GM18861 (cell line): ENCODE measurements around the gene KCNMA1.

ENCODE experiments used
- ATAC-seq: cut with Tn5 transposase; IDR thresholded peaks from one replicate; pipeline ENCODE4 v1.9.1; 2021; ENCODE audit not compliant: unreplicated experiment

The KCNMA1 gene

DNA sequence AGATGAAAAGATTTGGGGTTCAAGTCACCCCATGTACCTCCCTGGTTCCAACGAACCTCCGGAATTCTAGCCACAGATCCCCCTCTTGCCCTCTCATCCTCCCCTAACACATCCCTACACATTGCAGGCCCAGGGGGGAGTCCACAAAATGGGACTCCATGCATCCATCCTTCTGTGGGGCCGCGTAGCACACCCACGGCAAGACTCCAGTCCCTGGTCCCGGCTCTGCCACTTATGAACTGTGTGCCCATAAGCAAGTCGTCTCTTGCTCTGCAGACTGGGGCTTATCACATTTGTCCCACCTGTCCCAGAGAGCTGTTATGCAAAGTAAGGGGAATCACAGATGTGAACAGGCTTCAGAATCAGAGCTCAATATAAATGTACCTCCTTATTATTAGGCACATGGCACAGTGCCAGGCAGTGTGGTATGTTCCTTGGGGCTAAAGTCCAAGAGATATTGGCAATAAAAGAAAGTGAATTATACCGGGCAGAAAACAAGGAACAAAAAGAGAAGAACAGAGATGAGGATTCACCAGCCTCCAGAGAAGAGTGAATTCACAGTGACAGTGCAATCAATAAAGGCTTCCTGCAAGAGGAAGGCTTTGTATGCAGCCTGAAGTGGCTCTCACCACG lies 73.9 kb downstream of the KCNMA1 start:
- ATAC-seq: no peak

DNA sequence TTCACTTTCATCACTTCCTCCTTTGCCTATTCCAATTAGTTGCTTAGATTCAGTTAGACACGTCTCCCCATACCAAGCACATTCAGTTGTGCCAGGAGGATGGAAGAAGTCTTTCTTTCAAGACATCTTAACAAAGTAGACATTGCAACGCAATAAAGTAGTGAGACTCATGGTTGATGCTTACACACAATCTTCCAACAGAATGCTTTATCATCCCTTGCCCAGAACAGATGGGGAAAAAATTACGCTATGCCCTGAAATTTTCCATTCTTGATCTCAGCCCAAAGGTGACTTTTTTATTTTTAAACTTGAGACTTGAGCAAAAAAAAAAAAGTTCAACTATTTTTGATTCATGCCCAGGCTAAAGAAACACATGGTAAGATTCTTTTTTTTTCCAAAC lies 74.9 kb downstream of the KCNMA1 start:
- no peak for ATAC-seq

DNA sequence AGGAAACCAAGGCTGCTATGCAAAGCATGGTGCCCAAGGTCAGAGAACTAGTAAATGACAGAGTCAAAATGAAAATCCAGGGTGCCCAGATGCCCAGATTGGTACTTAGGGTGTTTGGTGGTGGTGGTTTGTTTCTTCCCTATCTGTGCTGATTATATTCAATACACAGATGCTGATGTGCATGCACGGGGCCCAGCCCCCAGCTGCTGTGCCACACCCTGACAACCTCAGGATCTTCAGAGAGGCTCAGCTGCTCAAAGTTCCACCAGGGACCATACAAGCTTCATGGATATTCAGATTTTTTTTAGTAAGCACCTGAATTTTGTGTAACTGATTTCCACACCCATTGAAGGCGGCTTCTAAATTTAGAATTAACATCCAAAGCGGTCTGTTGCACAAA lies 75.6 kb downstream of the KCNMA1 start:
- ATAC-seq: no peak

DNA sequence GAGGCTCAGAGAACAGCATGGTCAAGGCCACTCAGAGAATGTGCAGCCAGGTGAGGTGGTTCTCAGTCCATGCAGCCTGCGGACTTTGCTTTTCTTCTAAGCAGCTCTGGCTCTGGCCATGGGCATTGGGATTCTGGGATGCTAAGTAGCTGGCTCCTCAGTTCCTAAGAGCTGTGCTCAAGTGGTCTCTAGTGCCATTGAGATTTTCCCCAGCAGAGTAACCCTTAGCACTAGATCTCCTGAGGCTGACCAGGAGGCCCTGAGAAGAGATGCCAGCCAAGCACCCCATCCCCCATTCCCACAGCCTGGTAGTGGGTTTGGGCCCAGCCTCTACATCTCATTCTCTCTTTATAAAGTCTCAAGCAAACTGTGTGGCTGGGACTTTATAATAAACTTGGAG lies 77.1 kb downstream of the KCNMA1 start:
- no peak for ATAC-seq

- ATAC-seq: no peak
Observed at GRCh38 chr10:77560052-77560451, 77.6 kb downstream of the KCNMA1 start.

DNA sequence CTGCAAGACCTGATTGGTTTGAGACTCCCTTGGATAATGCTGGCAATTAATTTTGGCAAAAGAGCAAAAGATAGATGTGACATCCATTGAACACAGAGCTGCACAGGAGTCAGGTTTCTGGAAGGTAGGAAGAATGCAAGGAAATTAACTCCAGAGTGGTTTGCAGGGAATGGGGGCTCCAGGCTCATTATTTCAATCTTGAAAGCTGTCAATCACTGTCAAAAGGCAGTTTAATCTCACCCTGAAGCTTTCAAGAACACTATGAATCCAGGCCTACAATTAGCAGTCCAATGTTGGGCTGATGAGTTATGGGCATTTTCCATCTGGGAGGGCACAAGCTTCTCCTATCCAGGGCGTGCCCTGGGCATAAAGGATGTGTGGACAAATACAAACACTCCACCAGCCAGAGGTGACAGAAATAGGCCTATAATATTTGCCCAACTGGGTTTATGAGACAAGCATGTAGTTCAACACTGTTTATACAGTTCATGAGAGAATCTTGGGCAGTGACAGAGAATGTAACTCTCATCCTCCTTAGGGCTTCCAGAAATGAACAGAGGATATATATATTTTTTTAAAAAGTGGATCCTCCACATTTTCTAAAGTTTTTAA lies 80.5 kb downstream of the KCNMA1 start:
- no peak for ATAC-seq

DNA sequence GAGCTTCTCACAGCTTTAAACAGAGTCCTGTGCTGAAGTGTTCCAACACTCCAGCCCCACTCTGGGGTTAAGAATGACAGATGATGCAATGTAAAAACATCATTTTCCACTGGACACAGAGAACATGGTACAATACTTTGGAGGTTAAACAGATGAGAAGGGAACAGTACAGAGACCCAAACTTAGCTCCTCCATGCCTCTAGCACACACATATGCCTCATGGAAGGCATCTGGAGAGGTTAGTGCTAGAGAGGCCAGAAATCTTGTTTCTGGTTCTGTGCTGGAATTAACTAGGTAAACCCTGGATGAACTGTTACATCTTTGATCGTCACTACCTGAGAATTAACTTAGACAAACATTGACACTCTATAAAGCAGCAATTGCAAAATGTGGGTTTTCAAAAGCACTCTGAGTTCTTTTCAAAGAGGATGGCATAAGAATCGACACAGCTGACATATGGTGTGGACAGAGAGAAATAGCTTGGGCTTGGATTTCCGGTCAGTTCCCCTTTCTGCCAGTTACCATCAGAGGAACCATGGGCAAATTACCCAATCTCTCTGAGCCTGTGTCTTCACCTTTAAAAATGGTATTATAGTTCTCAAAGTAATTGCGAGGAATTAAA lies 81.9 kb downstream of the KCNMA1 start:
- ATAC-seq: no peak

- no peak for ATAC-seq
Observed at GRCh38 chr10:77554996-77555397, 82.6 kb downstream of the KCNMA1 start.

- no peak for ATAC-seq
Observed at GRCh38 chr10:77553966-77554365, 83.6 kb downstream of the KCNMA1 start.

DNA sequence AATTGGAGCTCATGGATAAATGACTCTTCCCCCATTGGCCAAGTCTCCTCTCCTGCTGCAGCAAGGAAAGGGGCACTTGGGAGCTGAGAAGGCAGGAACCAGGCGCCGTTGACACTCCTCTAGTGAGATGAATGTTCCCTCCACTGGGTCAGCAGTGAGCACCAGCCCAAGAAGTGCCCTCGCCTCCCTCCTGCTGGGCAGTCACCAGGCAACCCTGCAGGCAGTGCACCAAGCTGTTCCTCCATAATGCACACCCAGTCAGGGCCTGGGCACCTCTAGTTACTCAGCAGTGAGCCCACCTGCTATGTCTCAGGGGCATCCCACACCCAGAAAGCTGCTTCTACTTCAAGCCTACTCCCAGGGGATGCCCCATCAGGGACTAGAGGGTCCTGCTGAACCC lies 84.3 kb downstream of the KCNMA1 start:
- ATAC-seq: no peak

- no peak for ATAC-seq
Observed at GRCh38 chr10:77552252-77552651, 85.4 kb downstream of the KCNMA1 start.

GRCh38 chr10:77550378-77550777 lies 87.2 kb downstream of the KCNMA1 start:
- no peak for ATAC-seq

DNA sequence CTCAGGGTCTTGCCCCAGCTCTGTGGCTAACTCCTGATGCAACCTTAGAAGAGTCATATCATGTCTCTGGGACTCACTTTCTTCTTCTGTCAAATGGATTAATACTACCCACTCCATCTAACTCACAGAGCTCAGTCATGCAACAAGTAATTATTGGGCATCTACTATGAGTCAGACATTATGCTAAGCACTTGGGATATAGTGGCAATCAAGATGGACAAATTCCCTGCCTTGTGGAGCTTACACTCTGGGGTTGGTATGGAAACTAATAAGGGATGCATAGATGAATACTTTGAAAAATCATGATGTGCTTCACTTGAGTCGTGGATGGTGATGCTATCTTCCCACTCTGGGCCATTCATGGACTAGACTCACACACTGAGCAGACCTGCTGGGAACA lies 88.9 kb downstream of the KCNMA1 start:
- ATAC-seq: no peak

DNA sequence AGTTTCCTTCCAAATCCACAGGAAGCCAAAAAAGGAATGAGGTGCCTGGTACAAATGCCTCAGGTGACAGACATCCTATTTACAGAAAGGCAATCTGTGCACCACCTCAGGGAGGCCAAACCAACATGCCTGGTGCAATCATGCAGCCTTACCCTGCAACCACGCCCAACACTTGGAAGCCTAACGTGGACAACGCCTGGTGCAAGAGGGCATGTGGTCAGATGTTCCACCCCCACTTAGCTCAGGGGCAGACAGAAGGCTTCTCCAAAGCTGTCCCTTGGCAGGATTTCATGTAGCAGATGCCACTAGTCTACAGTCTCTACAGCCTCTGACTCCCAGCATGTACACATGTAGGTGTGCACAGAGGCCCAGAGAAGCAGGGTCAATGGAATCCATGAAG lies 89.5 kb downstream of the KCNMA1 start:
- ATAC-seq: no peak

DNA sequence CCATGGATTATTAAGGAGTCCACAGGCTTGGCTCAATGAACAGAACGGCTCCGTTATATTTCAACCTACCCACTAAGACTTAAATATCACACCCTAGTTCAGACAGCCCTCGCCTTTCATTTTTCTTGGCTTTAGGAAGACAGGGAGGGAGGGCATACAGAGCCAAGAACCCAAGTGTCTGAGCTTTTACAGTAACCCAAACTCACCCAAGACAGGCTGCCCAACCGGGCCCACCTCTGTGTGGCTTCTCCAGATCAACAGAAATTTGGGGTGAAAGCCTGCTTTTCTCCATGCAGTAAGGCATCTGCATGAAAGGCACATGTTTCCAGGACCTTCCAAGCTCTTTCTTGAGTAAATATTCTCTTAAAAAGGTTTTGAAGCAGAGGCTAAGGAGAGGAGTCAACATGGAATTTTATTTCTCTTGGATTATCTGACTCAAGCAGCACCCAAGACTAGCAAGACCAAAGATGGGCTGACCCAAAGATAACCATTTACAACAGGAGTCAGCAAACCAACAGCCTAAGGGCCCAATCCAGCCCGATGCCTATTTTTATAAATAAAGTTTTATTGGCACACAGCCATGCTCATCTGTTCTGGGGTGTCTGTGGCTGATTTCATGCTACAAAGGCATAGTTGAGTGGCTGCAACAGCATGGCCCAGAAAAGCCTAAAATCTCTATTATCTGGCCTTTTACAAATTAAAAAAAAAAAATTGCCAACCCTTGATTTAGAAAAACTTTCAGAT lies 90.1 kb downstream of the KCNMA1 start:
- no peak for ATAC-seq

DNA sequence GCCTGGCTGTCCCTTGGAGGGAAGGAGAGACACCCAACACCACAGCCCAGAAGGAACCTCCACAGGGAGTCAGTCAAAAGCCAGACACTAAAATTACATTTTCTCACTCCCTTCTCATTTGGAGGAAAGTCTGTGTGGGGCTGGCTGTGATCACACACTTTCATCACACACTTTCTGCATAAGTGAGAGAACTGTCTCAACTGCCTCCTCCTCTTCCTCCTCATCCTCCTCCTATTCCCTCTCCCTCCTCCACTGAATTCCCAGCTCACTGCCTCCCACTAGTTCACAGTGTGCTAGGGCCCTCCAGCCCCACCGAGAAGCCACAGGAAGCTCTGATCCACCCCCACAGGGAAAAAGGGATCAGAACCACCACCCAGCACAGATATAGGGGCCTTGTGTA lies 91.6 kb downstream of the KCNMA1 start:
- ATAC-seq: no peak

DNA sequence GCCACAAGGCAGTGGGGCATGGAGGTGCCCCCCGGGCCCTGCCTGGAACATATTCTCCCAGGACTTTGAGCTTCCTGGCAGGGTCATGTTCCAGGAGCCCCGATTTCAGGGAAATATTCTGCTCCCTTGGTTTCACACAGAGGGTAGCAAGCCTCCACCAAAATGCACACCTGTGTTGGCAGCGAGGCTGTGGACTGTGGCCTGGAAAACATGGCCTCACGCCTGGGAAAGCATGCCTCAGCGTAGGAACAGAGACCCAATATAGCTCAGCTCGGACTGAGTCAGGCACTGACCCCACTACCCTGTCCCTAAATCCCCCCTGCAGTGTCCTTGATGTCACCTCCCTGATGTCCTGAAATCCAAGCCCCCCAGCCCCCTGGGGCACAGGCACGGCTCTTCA lies 92.0 kb downstream of the KCNMA1 start:
- ATAC-seq: no peak

DNA sequence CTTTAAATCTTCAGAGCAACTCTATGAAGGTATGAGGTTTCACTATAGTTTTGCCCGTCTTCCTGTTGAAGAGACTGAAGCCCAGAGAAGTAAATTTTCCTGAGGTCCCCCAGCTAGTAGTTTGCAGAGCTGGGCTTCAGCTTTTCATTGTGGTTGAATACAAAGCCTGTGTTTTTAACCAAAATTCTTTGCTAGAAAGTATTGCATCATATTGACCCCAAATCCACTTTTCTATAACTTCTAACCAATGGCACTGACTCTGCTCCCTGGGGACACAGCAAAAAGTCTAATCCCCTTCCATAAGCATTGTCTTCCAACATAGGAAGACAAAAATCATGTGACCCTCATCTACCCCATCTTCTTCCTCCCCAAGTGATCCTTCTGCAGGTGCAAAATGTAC lies 93.0 kb downstream of the KCNMA1 start:
- no peak for ATAC-seq

GRCh38 chr10:77542710-77543259 lies 94.8 kb downstream of the KCNMA1 start:
- ATAC-seq: no peak

DNA sequence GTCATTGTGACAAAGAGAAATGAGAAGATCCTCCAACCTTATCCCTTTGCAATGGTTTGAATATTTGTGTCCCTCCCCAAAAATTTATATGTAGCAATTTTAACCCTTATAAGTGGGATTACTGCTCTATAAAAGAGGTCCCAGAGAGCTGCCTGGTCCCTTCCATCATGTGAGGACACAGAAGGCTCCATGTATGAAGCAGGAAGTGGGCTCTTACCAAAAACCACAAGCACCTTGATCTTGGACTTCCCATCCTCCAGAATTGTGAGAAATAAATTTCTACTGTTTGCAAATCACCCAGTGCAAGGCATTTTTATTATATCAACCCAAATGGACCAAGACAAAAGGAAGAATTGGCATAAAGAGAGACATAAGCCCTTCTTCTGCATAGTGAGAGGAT lies 95.7 kb downstream of the KCNMA1 start:
- ATAC-seq: no peak

- ATAC-seq: no peak
Observed at GRCh38 chr10:77541247-77541646, 96.4 kb downstream of the KCNMA1 start.
